Measurements from ENCODE around the gene THSD8.

- no peak for TF ChIP-seq EZH2 (IDR thresholded peaks at IDR 0.05; ENCODE audit: borderline replicate concordance, low read depth, low read length, severe bottlenecking)
- TF ChIP-seq, protein P1, sequence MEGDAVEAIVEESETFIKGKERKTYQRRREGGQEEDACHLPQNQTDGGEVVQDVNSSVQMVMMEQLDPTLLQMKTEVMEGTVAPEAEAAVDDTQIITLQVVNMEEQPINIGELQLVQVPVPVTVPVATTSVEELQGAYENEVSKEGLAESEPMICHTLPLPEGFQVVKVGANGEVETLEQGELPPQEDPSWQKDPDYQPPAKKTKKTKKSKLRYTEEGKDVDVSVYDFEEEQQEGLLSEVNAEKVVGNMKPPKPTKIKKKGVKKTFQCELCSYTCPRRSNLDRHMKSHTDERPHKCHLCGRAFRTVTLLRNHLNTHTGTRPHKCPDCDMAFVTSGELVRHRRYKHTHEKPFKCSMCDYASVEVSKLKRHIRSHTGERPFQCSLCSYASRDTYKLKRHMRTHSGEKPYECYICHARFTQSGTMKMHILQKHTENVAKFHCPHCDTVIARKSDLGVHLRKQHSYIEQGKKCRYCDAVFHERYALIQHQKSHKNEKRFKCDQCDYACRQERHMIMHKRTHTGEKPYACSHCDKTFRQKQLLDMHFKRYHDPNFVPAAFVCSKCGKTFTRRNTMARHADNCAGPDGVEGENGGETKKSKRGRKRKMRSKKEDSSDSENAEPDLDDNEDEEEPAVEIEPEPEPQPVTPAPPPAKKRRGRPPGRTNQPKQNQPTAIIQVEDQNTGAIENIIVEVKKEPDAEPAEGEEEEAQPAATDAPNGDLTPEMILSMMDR (IDR thresholded peaks at IDR 0.05; ENCODE audit: borderline replicate concordance, extremely low read depth, low read length, poor library complexity, severe bottlenecking): no peak
Observed at GRCh38 chr19:12804051-12804450, 2.2 kb downstream of the THSD8 start.
